ENCODE results near the gene CAND1.

DNA sequence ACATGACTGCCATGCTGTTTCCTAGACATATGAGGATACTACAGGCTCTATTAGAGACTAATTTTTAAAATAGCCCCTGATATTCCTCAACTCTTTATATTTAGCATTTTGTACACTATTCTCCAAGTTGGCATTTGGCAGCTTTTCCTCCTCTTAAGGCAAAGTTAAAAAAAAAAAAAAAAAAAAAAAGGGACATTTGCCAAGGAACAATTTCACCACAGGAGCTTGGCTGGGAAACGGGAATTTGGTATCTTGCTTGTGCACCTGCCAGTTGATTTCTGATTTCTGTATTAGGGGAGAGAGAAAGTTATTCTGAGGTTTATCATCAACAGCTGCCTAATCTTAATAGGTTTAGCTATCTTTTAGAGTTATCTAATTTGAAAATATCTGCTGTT, 87.2 kb downstream of the CAND1 start:
- no peak for TF ChIP-seq CREM (CRISPR knock-in tag; IDR thresholded peaks at IDR 0.05)
- TF ChIP-seq, protein P1, sequence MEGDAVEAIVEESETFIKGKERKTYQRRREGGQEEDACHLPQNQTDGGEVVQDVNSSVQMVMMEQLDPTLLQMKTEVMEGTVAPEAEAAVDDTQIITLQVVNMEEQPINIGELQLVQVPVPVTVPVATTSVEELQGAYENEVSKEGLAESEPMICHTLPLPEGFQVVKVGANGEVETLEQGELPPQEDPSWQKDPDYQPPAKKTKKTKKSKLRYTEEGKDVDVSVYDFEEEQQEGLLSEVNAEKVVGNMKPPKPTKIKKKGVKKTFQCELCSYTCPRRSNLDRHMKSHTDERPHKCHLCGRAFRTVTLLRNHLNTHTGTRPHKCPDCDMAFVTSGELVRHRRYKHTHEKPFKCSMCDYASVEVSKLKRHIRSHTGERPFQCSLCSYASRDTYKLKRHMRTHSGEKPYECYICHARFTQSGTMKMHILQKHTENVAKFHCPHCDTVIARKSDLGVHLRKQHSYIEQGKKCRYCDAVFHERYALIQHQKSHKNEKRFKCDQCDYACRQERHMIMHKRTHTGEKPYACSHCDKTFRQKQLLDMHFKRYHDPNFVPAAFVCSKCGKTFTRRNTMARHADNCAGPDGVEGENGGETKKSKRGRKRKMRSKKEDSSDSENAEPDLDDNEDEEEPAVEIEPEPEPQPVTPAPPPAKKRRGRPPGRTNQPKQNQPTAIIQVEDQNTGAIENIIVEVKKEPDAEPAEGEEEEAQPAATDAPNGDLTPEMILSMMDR (IDR thresholded peaks at IDR 0.05): no peak
- TF ChIP-seq, protein P2, sequence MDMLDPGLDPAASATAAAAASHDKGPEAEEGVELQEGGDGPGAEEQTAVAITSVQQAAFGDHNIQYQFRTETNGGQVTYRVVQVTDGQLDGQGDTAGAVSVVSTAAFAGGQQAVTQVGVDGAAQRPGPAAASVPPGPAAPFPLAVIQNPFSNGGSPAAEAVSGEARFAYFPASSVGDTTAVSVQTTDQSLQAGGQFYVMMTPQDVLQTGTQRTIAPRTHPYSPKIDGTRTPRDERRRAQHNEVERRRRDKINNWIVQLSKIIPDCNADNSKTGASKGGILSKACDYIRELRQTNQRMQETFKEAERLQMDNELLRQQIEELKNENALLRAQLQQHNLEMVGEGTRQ (CRISPR knock-in tag; IDR thresholded peaks at IDR 0.05): no peak

Data from WTC11 (cell line).